Smooth muscle cell of the brain vasculature (primary cell): ENCODE measurements around the gene LILRA6.
A peak's percentile ranks its signal among the peaks of the same experiment; 100 is the strongest.
"Not testable (repeated sequence)": the region's sequence is repeated elsewhere in the genome, so short reads cannot be mapped to it uniquely, and the experiment has no call there.

ENCODE experiments used
- DNase-seq: peaks from one replicate; pipeline ENCODE4 v3.0.0-alpha.2; 2012; ENCODE audit warnings: low read depth, low spot score

LILRA6 gene

GRCh38 chr19:54231077-54231931 lies 11.3 kb downstream of the LILRA6 start:
- DNase-seq, result peak; percentile 32

DNA sequence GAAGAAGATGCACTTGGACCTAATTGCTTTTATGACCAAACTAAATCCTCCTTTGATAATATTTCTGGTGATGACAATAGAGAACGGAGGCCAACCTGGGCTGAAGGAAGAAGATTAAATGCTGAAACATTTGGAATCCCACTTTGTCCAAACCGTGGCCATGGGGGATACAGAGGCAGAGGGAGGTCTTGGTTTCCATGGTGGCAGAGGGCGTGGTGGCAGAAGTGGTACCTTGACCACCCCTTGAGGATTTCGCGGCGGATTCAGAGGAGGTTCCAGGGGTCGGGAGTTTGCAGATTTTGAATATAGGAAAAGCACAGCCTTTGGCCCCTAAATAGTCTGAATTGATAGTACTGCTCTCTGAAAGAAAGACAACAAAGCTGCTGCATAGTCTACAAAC lies 12.6 kb downstream of the LILRA6 start:
- no peak for DNase-seq

- DNase-seq, result no peak
Observed at GRCh38 chr19:54229146-54229545, 13.4 kb downstream of the LILRA6 start.

DNA sequence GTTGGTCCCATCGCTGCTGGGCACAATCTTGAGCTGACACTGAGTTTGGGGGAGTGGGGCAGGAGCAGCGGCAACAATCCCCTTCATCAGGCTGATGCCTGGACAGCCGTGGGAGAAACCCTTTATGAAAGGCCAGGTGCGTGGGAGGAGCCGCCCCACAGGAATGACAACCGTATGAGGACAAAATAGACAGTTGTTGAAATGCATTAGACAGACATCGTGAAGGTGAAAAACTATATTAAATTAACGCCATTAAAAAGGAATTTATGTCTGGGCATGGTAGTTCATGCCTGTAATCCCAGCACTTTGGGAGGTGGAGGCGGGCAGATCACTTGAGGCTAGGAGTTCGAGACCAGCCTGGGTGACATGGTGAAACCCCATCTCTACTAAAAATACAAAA lies 18.0 kb downstream of the LILRA6 start:
- not testable (repeated sequence) for DNase-seq

- not testable (repeated sequence) for DNase-seq
Observed at GRCh38 chr19:54223937-54224281, 18.7 kb downstream of the LILRA6 start.

GRCh38 chr19:54223277-54223936 lies 19.2 kb downstream of the LILRA6 start:
- DNase-seq, result not testable (repeated sequence)

- DNase-seq, result not testable (repeated sequence)
Observed at GRCh38 chr19:54222474-54223276, 19.9 kb downstream of the LILRA6 start, which contains the start of gene LILRB3. LILRB3 (minus strand) TSS chr19:54223007; CDS start chr19:54222976, 31 bp downstream.

- not testable (repeated sequence) for DNase-seq
Observed at GRCh38 chr19:54221947-54222346, 20.6 kb downstream of the LILRA6 start.

- not testable (repeated sequence) for DNase-seq
Observed at GRCh38 chr19:54219702-54220101, 22.9 kb downstream of the LILRA6 start.

- DNase-seq, result no peak
Observed at GRCh38 chr19:54218960-54219661, 23.5 kb downstream of the LILRA6 start.

DNA sequence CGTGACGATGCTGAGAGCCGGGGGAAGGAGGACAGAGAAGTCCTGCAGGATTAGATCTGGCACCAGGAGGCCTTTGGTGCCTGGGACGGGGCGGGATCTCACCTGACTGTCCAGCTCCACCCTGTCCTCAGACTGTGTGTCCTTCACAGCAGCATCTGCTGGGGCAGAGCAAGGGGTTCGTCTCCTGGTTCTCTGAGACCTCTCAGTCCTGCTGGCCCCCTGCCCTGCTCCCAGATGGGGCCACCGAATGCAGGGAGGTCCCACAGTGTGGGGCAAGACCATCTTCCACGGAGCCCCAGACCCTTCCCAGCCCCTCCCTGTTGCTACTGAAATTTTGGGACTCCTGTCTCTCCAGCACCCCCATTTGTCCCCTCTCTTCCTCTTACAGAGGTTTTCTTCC lies 24.3 kb downstream of the LILRA6 start:
- DNase-seq, result no peak

DNA sequence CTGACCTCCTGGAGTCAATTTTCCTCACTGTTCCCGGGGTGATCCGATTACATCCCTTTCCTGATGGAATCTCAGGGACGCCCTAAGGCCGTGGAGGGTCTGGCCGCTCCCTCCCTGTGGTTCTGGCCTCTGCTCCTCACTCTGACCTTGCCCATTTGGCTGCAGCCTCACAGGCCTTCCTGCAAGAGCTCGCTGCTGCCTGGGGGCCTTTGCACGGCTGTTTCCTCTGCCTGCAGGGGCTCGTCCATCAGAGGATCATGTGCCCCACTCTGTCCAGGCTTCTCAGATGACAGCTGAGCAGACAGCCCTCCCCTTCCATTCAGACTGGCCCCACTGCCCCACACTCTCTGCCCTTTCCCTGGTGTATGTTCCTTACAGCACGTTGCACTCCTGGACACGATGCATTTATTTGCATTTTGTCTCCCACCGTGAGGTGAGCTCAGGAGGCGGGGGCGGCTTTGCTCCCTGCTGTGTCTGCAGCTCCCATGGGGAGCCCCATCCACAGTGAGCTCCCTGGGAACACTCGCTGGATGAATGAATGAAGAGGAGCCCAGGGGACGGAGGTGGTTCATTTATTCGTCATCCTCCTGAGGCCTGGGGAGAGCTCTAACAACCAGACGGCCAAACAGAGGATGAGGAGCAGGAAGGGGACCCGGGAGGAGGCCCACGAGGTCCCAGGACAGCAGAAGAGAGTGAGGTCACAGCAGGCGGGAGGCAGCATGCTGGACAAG lies 24.9 kb downstream of the LILRA6 start:
- DNase-seq, result not testable (repeated sequence)

- no peak for DNase-seq
Observed at GRCh38 chr19:54216869-54217268, 25.7 kb downstream of the LILRA6 start.

DNA sequence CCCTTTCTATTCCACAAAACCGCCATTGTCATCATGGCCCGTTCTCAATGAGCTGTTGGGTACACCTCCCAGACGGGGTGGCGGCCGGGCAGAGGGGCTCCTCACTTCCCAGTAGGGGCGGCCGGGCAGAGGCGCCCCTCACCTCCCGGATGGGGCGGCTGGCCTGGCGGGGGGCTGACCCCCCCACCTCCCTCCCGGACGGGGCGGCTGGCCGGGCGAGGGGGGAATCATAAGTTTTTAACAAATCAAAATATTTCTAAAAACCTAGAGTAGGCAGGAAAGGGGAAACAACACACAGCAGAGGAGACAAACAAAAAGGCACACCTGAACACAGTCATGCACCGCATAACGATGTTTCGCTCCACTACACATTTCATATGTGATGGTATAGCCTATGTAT lies 27.9 kb downstream of the LILRA6 start:
- not testable (repeated sequence) for DNase-seq

- DNase-seq, result not testable (repeated sequence)
Observed at GRCh38 chr19:54214217-54214616, 28.4 kb downstream of the LILRA6 start.

DNA sequence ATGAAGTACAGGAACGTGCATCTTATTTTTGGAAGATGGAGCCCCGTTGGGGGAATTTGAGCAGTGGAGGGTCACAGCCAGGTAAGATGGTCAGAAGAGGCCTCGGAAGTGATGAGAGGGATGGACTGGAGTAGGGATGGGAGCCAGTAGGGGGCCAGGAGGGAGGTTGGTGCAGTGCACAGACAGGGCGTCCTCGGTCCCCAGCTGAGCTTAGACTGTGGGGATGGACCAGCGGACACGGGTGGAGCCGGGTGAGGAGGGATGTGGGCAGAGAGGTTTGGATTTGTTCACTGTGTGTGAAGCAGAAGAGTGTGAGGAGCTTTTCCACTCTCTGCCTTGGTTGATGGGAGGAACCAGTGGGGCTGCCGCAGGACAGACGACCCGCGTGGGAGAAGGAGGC lies 31.4 kb downstream of the LILRA6 start:
- DNase-seq, result no peak

DNA sequence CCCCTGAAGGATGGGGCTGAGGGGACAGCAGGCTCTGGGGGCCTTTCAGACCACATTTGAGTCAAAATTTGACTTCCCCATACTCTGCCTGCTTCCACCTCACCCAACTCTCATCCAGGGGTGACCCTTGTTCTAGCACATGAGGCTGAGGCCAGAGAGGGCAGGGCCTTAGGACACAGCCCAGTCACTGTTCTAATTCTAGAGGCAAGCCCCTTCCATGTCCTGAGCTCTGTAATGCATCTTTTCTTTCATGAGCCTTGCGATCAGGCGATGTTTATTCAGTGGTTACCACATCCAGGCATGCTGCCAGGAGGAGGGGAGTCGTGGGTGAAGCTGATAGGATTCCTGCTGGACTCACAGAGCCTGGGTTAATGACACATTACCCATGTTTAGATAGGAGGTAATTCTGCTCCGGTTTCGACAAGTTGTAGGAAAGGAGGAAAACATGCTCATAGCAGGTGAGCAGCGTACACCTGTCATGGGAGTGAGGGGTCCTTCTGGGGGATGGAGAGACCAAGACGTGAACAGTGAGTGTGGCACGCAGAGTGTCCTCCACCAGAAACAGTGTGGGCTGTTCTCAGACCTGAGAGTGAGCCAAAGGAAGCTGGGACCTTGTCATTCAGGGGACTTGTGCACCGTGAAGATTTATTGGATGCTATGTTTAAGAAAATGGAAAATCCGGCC lies 32.6 kb downstream of the LILRA6 start:
- DNase-seq, result peak; percentile 94

DNA sequence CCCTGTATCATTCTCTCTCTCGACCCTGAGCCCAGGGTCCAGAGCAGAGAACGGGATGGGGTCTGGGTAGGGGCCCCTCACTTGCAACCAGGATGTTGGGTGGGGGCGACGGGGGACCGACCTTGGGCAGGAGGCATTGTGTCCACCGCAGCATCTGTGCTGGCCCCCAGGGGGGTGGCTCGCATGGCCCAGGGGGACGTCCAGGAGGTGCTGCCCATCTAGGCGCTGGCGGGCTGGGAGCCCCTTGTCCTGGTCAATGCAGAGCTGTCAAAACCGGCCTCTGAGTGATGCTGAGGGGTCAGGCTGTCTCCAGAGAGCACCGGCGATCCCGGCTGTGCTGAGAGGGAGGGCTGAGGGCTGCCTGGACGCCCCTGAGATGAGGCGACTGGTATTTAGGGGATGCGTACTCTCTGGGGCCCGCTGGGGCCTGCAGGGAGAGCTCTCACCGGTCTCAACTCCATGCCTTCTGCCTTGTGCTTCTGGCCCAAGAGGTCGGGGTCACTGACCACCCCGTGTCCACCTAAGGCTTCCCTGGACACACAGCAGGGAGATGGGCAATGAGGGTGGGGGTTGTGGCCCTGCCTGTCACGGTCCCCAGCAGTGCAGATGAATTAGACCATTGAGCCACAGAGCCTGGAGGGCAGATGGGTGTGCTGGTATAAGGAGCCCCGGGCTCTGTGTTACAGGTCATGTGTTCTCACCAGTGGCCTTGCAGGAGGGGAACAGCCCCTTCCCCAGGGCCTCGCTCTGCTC lies 33.4 kb downstream of the LILRA6 start:
- DNase-seq, result no peak

GRCh38 chr19:54208784-54209057 lies 33.9 kb downstream of the LILRA6 start:
- DNase-seq, result no peak
